CD14-positive monocyte (primary cell): ENCODE measurements around the gene CBY1. TPM values are rescaled to one million over a fixed set of nuclear protein-coding genes. Genes with fewer than 3 reads are reported as not detected.

ENCODE experiments used
- DNase-seq, 3 donors: peaks; one replicate each; pipeline ENCODE4 v3.0.0-alpha.2; 2011 to 2022
- H2AFZ ChIP-seq: 2 replicates; pipeline ENCODE4 v1.6.0; 2012; ENCODE audit warnings: mild to moderate bottlenecking, low read depth, low read length, inconsistent platforms; ENCODE audit not compliant: insufficient read depth, poor library complexity, severe bottlenecking
- H3K27ac ChIP-seq, 2 donors: 1 replicate in 1 of 2; 2 replicates in 1 of 2; pipeline ENCODE4 v1.5.1; 2012 to 2013; ENCODE audit warnings: low read length in 2 of 2, control low read depth in 1 of 2, inconsistent platforms in 1 of 2, low read depth in 1 of 2, mild to moderate bottlenecking in 1 of 2
- H3K27me3 ChIP-seq, 2 donors: one replicate each; pipeline versions ENCODE4 v1.6.0 to v1.6.1; 2011 to 2013; ENCODE audit warnings: low read length in 2 of 2; ENCODE audit not compliant: control insufficient read depth in 2 of 2, insufficient read depth in 2 of 2
- H3K36me3 ChIP-seq, 2 donors: replicated peaks in 1 of 2; 1 replicate in 1 of 2; 2 replicates in 1 of 2; pipeline versions ENCODE4 v1.5.1 to v1.6.1; 2012 to 2013; ENCODE audit warnings: low read length in 2 of 2, control low read depth in 1 of 2, inconsistent platforms in 1 of 2, mild to moderate bottlenecking in 1 of 2; ENCODE audit not compliant: insufficient read depth in 2 of 2, control insufficient read depth in 1 of 2
- H3K4me1 ChIP-seq, 2 donors: 1 replicate in 1 of 2; 2 replicates in 1 of 2; pipeline versions ENCODE4 v1.5.1 to v1.6.1; 2012 to 2013; ENCODE audit warnings: low read length in 2 of 2, control low read depth in 1 of 2, inconsistent platforms in 1 of 2, mild to moderate bottlenecking in 1 of 2, moderate library complexity in 1 of 2; ENCODE audit not compliant: insufficient read depth in 2 of 2, control insufficient read depth in 1 of 2
- H3K4me2 ChIP-seq: replicated peaks from 2 replicates; pipeline ENCODE3; 2012; ENCODE audit warnings: low read length, moderate library complexity, mild to moderate bottlenecking; ENCODE audit not compliant: poor library complexity, severe bottlenecking; ENCODE audit errors: extremely low read depth
- H3K4me3 ChIP-seq, 3 experiments: fragments of 200-600 bp in 1 of 3; sonication (generic) in 1 of 3; replicated peaks in 1 of 3; 1 replicate in 2 of 3; 2 replicates in 1 of 3; pipeline ENCODE4 v1.5.1; 2011 to 2013; ENCODE audit warnings: low read length in 3 of 3, mild to moderate bottlenecking in 3 of 3, control low read depth in 2 of 3, low read depth in 2 of 3, inconsistent platforms in 1 of 3, moderate library complexity in 1 of 3
- H3K79me2 ChIP-seq: 2 replicates; pipeline ENCODE4 v1.6.0; 2012; ENCODE audit warnings: mild to moderate bottlenecking, control low read depth, inconsistent platforms, low read length, moderate library complexity; ENCODE audit not compliant: insufficient read depth
- H3K9ac ChIP-seq: 2 replicates; pipeline ENCODE4 v1.6.0; 2017; ENCODE audit warnings: low read length, mild to moderate bottlenecking; ENCODE audit not compliant: insufficient read depth, poor library complexity, severe bottlenecking
- H3K9me3 ChIP-seq, 2 donors: replicated peaks in 1 of 2; 1 replicate in 1 of 2; 2 replicates in 1 of 2; pipeline versions ENCODE4 v1.5.1 to v1.6.1; 2012 to 2013; ENCODE audit warnings: low read length in 2 of 2, control low read depth in 1 of 2; ENCODE audit not compliant: control insufficient read depth in 1 of 2, insufficient read depth in 1 of 2
- H4K20me1 ChIP-seq: 2 replicates; pipeline ENCODE4 v1.6.0; 2012; ENCODE audit warnings: mild to moderate bottlenecking, low read length, control low read depth, moderate library complexity; ENCODE audit not compliant: insufficient read depth
- H3K27ac Mint-ChIP-seq, 7 donors: one replicate each; pipeline ENCODE4 v1.8.0; 2020; ENCODE audit warnings: mild to moderate bottlenecking in 7 of 7, mixed read lengths in 7 of 7, moderate library complexity in 6 of 7, inconsistent platforms in 2 of 7
- H3K27me3 Mint-ChIP-seq, 3 donors: one replicate each; pipeline ENCODE4 v1.8.0; 2021 to 2022; ENCODE audit warnings: low read depth in 3 of 3, mild to moderate bottlenecking in 3 of 3, mixed read lengths in 3 of 3, moderate library complexity in 3 of 3, inconsistent platforms in 1 of 3
- H3K36me3 Mint-ChIP-seq, 2 donors: one replicate each; pipeline ENCODE4 v1.8.0; 2020; ENCODE audit warnings: mixed read lengths in 2 of 2, inconsistent platforms in 1 of 2, mild to moderate bottlenecking in 1 of 2
- H3K4me1 Mint-ChIP-seq: one replicate; pipeline ENCODE4 v1.8.0; 2020; ENCODE audit warnings: mild to moderate bottlenecking, mixed read lengths
- H3K4me3 Mint-ChIP-seq, 2 donors: one replicate each; pipeline ENCODE4 v1.8.0; 2020; ENCODE audit warnings: mild to moderate bottlenecking in 2 of 2, mixed read lengths in 2 of 2, moderate library complexity in 1 of 2
- H3K9me3 Mint-ChIP-seq, 7 donors: one replicate each; pipeline ENCODE4 v1.8.0; 2020 to 2022; ENCODE audit warnings: mixed read lengths in 7 of 7, mild to moderate bottlenecking in 6 of 7, moderate library complexity in 6 of 7, inconsistent platforms in 2 of 7
- WGBS: methylation state at CpG from one replicate; pipeline ENCODE4 v1.1.5; 2013; ENCODE audit warnings: missing lambda C conversion rate; ENCODE audit not compliant: insufficient coverage; 5-methylcytosine and 5-hydroxymethylcytosine counted together
- intact Hi-C, 2 donors: fragments of 100-400 bp; cut with micrococcal nuclease; formaldehyde crosslinking; loops; one replicate each; pipeline versions ENCODE4 v1.15.0 to v1.15.1; 2023
- polyA plus RNA-seq, 3 donors: library from polyadenylated mRNA; depleted of rRNA in 1 of 3; unstranded in 2 of 3; stranded (reverse) in 1 of 3; fragments of 300-500 nt in 2 of 3; fragments of >200 nt in 1 of 3; fragmentation: Illumina TruSeq in 2 of 3; gene quantifications; 1 replicate in 2 of 3; 2 replicates in 1 of 3; pipeline ENCODE4 v1.2.3, GENCODE V29; 2012 to 2021
- TF ChIP-seq, protein P1 (sequence below): fragments of 200-600 bp; IDR thresholded peaks from one replicate; pipeline ENCODE4 v1.8.0; 2022; ENCODE audit warnings: antibody characterized with exemption, mild to moderate bottlenecking

Gene CBY1
- polyA plus RNA-seq, 3 donors = 1.1 to 4.1 (median 1.7) TPM

DNA sequence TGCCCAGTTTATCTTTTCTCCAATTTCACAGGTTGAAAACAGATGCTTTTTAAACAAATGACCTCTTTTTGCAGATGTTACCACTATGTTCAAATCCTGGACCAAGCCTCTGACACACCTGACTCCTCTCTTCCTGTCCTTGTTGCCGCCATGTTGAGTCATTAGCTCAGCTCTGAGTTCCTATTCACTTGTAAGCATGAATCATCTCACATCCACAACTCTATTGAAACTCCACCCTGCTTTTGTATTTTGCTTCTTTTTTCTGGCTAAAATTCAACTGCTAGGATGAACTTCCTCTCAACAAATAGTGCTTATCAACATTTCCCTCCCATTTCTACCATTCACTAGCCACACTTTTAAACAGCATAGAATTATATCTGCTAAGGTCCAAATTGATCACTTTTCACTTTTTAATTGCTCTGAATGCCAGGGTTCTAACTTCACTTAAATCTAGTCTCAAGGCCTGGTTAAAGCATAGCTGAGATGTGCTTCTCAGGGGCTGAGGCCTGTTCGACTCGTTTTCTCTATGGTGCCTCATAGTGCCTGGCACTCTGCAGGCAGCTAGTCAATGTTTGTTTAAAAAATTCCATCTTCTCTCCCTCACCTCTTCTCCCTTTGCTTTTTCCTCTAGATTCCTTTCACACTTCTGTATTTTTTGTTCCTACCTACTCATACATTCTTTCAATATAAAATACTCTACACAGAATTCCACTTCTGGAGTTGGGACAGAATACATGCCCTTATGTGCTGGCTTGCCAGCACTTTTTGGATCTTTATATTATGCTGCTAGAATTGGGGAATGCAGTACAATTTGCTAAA is 40.4 kb downstream of the CBY1 start:
- H3K36me3 Mint-ChIP-seq = peaks cover 8 to 26% of the 10 kb centered on the region in 2 donors
- no peaks in the 10 kb centered on the region for H3K9me3 Mint-ChIP-seq
- peak overlapping the region in 1 of 3 experiments; percentile 89 for H3K4me3 ChIP-seq
- peaks cover 46 to 51% of the 10 kb centered on the region in 2 donors for H3K4me1 ChIP-seq
- H4K20me1 ChIP-seq = peaks cover 16% of the 10 kb centered on the region
- H3K27me3 ChIP-seq = no peaks in the 10 kb centered on the region
- H3K27ac ChIP-seq = peak overlapping the region; percentile 47 to 77
- no peaks in the 10 kb centered on the region for H3K9me3 ChIP-seq
- no peak overlapping the region for H2AFZ ChIP-seq
- H3K9ac ChIP-seq = no peak overlapping the region
- intact Hi-C loops = no loop called here
- H3K27me3 Mint-ChIP-seq = peaks cover 2 to 4% (median 4%) of the 10 kb centered on the region in 3 donors
- H3K4me3 Mint-ChIP-seq = peak overlapping the region; percentile 45 to 69
- H3K27ac Mint-ChIP-seq = peak overlapping the region; percentile 89 to 94 (median 90)
- 57% methylated on average over 3 of the region's 3 CpGs for WGBS
- H3K79me2 ChIP-seq = peaks cover 60% of the 10 kb centered on the region
- peaks cover 0 to 13% of the 10 kb centered on the region in 2 donors for H3K36me3 ChIP-seq
- peaks cover 48% of the 10 kb centered on the region for H3K4me1 Mint-ChIP-seq
- DNase-seq = peak; percentile 70 to 89 (median 80)
- H3K4me2 ChIP-seq = peak overlapping the region; percentile 27
- TF ChIP-seq, protein P1, sequence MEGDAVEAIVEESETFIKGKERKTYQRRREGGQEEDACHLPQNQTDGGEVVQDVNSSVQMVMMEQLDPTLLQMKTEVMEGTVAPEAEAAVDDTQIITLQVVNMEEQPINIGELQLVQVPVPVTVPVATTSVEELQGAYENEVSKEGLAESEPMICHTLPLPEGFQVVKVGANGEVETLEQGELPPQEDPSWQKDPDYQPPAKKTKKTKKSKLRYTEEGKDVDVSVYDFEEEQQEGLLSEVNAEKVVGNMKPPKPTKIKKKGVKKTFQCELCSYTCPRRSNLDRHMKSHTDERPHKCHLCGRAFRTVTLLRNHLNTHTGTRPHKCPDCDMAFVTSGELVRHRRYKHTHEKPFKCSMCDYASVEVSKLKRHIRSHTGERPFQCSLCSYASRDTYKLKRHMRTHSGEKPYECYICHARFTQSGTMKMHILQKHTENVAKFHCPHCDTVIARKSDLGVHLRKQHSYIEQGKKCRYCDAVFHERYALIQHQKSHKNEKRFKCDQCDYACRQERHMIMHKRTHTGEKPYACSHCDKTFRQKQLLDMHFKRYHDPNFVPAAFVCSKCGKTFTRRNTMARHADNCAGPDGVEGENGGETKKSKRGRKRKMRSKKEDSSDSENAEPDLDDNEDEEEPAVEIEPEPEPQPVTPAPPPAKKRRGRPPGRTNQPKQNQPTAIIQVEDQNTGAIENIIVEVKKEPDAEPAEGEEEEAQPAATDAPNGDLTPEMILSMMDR = no peak

DNA sequence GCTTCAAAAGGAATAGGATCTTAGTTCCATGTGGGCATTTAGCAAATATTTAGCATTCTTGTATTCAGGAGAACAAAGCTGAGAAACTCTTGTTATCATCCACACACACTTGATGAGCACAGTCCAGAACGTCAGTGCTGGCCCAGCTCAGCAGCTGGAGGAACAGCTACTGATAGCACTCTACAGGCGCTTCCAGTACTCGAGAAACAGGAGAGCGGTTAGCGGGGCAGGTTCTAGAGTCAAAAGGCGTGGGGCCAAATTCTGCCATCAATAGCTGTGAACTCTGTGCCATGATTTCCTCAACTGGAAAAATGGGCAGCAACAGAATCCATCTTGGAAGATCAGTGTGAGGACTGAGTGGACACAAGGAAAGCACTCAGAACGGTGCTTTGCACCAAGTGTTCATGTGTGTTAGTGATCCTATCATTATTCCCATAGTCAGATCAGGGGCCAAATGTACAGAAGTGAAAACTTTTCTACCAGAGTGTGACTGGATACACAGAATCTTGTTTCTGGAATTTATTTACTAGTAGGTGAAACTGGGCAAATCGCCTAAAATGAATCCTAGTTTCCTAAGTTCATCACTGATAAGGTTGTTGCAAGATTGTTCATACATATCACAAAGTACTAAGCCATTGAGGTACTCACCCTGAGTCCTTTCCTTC is 41.1 kb downstream of the CBY1 start:
- Histone ChIP-seq H4K20me1 (peaks cover 16% of the 10 kb centered on the region), H3K4me3 (peak overlapping the region in 1 of 3 experiments; percentile 89), H3K79me2 (peaks cover 60% of the 10 kb centered on the region), H3K9ac (no peak overlapping the region), H3K4me2 (peak overlapping the region; percentile 27), H3K27ac (peak overlapping the region; percentile 24 to 77), H3K36me3 (peaks cover 0 to 5% of the 10 kb centered on the region in 2 donors), H3K4me1 (peaks cover 47 to 53% of the 10 kb centered on the region in 2 donors), H3K9me3 (no peaks in the 10 kb centered on the region), H3K27me3 (peaks cover 0 to 2% of the 10 kb centered on the region in 2 donors), H2AFZ (no peak overlapping the region)
- peaks cover 48% of the 10 kb centered on the region for H3K4me1 Mint-ChIP-seq
- DNase-seq = no peak
- peaks cover 8 to 23% of the 10 kb centered on the region in 2 donors for H3K36me3 Mint-ChIP-seq
- H3K9me3 Mint-ChIP-seq = no peaks in the 10 kb centered on the region
- H3K27me3 Mint-ChIP-seq = peaks cover 6 to 10% (median 6%) of the 10 kb centered on the region in 3 donors
- intact Hi-C loops = no loop called here
- TF ChIP-seq, protein P1 = no peak
- H3K4me3 Mint-ChIP-seq = peak overlapping the region; percentile 45 to 69
- H3K27ac Mint-ChIP-seq = peak overlapping the region; percentile 89 to 94 (median 90)
- 85% methylated on average over 6 of the region's 8 CpGs for WGBS
